Right hindlimb (tissue), 1 donor: ENCODE data around the gene TCF4.

Experiments used
- DNase-seq: peaks from one replicate; pipeline ENCODE4 v3.0.0-alpha.2; 2018

Gene TCF4

DNA sequence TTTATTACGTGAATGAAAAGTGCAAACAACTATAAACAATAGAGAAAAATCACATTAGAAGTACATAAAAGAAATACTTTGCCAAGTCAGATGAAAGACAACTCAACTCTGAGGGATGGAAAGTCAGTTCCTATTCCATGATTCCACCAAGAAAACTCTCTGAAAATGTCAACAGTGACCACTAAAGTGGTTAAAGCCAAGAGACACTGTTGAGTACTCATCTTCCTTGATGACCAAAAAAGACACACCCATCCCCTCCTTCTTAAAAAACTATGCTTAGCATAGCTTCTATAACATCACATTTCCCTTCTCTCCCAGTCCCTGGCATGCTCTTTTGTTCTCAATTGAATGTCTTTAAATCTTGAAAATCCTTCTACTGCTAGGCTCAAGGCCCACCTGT, 160.0 kb downstream of the TCF4 start:
- no peak for DNase-seq

DNA sequence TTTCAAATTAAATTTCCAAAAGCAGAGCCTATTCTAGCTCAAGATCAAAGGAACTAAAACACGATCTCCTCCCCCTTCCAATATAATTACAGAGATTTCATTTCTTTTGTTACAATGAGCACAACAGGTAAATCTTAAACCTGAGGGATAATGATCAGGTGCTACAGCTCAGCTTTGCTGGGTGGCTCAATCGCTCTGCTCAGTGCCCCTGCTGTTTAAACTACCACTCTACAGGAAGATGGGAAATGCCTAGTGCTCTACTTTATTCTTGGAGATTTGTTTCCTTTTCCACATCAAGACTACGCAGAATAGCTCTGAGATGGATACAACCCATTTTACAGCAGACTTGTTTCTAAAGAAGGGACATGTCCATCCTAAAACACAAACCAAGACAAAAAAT, 162.3 kb downstream of the TCF4 start:
- DNase-seq, result no peak

DNA sequence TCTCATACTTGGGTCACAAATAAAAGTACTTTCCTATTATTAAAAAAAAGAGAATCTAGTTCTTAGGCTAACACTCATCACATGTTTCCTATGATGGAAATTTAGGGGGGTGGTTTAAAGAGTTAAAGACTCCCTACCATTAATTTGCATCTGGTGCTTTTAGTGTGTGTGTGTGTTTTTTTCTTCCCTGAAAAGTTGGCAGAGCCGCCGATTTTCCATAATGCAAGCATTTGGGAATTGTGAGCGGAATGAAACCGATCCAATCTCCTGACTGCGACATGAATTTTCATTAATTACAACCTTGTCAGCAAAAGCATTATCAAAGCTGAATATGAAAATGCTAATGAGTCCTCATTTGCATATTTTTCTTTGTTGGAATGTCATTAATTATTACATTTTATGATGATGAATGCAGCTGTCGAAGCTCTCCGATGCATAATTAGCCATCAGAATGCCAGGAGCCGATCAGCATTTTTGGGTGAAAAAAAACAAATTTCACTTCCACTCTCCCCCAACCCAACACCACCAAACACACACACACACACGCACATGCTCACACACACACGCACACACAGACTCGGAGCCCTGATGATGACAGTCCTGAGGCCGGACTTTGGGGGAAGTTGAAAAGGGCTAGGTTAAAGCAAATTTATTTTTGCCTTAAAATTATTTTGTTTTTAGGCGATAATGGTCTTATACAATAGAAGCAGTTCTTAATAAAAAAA, 165.4 kb downstream of the TCF4 start:
- DNase-seq, result peak; percentile 89

DNA sequence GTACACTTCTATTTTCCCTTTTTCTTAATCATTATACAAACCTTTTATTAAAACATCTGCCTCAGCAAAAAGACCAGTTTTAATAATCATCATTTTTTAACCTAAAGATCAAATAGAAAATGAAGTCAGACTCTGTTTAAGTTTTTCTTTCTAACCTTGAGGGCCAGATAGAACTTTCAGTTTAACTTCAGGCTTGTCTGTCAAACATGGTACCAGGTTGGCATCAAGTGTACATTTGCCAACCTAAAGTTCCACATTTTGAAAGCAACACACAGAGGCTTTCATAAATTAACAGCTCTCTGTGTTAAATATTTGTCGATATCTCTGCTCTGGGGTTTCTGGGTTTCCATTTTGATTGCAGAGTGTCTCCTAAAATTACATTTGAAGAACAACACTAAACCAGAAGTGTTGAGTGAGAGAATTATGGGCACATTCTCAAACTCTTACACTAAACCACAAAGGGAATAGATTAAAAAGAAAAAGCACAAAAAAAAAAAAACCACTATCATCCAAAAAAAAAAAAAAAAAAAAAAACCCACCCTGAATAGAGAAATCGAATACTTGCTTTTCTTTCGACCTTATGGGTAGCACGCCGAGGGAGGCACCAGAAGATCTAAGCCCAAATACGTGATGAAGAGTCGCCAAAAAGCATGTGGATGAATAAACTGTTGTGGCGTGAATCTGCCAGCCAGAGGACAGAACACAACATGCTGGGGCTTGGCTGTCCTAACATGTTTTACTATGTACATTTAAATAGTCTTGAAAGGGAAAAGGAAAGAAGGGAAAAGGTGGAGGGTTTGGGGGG, 166.2 kb downstream of the TCF4 start:
- peak; percentile 50 for DNase-seq

DNA sequence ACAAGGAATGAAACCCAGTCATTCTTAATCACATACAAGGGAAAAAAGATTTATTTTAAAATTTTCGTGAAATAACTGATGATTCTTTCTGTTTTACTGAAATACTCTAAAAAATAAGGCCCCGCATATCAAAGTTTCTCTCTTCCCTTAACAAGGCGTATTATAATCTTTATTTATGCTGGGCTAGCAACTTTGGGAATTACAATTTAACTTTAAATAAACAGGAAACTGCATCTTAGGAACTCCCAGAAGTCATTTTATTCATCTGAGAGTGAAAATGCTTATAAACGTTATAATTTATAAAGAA, 166.7 kb downstream of the TCF4 start:
- DNase-seq, result no peak

DNA sequence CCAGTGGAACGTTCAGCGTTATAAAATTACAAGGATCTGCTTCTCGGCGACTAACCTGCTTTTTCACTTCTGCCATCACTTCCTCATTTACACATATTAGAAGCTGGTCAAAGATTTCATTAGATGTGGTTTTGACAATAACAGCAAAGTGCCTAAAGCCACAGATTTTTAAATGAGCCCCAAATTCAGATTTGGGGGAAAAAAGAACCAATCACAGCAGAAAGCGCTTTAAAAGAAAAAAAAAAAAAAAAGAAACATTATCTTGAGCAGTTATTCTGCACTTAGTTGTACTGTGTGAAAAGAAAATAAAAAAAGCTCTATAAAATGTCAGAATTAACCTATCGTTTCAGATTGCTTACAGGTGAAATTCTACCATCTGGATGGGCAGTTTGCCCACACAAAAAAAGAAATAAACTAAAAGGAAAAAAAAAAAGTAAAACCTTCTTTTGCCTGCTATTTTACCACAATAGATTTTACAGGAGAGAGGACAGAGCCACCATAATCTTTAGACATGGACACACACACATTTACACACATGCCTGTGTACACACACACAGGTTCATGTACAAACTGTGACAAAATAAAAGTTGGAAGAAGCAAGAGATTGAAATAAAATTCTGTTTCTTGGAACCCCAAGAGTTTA, 167.2 kb downstream of the TCF4 start:
- no peak for DNase-seq

DNA sequence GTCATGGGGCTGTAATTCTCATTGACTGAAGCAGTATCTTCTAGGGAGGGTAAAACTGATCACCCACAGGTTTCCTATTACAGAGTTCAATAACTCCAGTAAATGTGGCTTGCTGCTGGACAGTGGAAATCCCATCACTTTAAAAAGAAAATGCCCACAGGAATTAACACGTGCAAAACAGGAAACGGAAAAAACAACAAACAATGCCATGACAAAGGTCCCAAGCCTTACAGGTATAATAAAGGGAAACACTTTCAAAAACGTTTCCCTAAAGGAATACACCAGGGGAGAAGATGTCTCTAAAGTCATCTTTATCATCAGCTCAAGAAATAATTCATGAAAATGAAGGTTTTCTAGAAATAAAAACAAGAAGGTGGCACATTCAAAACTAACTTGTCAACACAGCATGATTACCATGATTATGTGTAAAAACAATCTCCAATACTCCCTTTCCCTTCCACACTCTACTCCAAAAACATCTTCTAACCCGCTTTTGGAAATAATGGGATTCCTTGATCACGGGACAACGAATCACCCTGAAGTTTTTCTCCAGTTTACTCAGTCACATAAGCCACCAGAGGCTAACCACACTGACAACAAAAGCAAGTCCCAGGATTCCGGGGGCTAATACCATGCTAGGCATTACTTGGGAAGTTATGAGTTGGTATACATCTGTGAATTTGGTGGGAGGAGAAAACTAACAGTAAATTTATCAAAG, 167.9 kb downstream of the TCF4 start:
- peak; percentile 41 for DNase-seq

DNA sequence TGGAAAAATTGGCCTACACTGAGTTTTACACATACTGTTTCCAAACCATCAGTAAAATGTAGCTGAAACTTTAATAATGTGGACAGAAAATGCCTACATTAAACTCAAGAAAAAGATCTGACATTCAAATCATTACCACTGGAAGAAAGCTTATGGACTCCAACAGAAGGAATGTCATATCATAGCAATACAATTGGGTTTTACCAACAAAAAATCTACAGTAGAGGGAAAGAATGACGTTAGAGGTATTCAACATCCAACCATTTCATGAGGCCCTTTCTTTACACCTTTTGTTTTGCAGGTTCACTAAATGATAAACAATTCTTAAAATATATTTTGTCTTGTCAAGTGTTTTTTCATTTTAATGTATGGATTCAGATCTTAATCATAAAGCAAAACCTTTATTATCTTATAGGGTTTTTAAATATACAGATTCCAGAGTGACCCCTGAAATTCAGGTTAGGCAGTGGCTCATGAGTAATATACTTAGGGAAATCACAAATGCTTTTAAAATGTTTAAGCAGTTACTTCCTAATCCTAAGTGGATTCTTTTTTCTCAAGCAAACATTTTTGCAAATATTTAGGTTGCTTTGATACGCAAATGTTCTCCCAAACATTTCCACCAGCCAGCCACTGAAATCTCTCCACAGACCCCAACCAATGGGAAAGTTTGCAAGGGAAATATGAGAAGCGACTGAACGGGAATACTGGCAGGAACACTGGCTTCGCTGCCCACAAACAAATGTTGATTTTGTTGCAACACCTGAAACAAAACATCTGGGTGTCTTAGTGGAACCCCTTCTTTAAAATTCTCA, 168.7 kb downstream of the TCF4 start:
- DNase-seq, result peak; percentile 64

DNA sequence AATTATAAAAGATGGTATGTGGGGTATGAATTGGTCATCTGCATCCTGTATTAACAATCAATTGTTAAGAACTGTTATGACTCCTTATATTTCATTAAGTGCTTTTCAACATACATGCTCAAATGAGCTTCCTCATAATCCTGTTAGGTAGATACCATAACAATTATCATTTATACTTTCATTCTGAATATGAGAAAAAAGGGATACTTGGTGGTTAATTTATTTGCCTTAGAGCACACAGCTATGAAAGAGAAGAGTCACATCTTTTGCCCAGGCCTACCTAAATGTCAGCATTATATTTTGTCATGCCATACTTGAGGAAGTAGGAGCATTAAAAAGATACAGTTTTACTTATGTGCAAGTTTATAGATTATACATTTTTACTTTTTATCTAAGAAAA, 169.6 kb downstream of the TCF4 start:
- no peak for DNase-seq

DNA sequence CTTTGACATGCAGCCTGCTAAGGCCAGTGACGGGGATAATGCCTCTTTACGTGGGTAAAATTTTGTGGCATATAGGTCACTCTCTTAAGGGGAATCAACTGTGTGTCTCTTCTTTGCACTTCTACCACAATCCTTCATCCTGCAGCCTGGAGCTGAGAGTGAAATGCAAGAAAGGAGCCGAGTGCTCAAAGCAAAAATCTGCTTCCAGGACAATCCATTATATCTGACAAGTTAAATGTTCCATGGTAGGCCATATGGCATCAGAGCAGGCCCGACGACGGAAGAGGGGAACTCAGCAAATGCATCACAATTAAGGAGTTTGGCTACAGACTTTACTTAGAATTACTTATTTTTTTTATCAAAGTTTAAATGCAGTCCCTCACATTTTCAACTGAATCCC, 171.2 kb downstream of the TCF4 start:
- DNase-seq, result no peak

DNA sequence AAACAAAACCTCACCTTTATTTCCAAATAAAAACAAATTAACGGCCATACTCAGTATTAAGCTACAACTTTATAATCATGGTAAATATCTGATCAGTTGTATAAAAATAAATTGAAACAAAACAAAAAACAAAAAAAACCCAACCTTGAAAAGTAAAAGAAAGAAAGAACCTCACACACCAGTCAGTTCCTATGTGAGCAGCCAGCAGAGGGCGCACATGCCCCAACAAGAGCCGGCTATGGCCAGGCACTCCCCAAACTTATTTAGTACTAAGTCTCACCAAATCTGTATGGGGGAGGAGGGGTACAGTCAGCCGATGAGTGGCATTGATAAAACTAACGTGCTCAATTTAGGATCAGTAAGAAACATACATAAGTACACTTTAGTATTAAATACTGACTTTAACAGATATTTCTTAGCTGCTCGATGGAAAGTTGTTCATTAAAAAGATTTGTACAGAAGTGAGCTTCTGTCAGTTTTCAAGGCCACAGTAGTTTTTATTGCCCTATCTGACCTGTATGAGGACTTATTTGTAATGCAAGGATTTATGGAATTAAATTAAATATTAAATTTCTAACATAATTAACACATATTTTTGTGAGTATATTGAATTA, 172.6 kb downstream of the TCF4 start:
- peak; percentile 85 for DNase-seq

DNA sequence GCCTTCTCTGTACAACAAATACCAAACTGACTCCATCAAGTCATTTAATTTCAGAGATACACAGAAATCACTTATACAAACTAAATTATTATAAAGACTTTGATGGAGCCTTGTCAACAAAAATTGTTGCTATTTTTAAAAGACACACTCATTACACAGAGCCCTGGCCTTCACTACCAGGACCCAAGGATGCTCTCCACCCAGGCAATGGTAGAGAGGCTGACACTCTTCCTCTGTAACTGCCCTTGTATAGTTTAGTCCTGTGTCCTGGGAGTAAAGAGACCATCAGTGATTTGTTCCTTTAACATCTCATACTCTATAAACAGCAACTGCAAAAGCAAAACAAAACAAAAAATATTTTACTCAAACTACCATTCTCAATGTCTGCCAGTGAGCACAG, 173.5 kb downstream of the TCF4 start:
- DNase-seq, result no peak

DNA sequence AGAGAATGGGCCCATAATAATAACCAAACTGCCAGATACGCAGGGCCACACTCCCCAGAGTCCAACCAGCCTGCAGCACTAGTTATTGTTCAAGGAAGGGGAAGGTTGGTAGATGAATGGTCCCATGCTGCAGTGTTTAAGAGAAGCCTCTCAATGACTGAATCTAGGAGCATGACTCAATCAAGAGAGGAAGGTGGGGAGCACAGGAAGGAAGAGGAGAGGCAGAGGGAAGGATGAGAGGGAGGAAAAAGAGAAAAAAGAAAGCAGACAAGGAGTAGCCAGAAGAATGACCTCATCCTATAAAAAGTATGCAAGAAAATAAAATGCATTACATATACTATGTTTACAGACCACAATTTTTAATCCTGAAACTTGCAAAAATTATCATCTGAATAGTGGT, 174.5 kb downstream of the TCF4 start:
- no peak for DNase-seq

DNA sequence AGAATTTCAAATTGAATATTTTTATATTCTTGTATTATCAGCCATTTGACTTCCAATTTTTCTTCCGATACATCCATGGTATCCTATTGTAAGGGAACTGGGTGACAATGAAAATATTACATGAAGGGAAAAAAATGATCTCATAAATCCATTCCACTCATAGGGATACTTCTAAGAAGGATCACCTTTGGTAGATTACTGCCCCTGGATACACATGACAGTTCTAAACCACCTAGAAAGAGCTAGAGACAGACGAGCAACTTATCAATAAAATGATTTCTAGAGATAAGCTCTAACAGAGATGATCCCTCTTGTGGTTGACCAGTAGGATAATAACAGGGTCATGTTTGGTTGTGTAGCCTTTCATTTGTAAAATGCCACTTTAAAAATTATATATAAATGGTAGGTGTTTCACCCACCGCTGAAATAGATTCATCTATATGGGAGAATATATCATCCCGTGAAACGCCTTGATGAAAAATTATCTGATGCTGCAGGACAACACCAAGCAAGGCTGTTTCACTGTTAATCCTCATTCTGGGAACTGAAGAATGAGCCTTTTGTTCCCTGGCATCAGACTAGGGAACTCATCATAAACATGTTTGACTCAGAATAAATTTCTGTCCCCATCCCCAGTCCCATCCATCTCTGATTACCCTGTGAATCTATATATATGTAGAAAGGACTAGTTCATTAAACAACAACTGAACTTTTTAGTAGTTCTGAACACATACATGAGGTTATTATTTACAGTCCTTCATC, 180.0 kb downstream of the TCF4 start:
- no peak for DNase-seq

DNA sequence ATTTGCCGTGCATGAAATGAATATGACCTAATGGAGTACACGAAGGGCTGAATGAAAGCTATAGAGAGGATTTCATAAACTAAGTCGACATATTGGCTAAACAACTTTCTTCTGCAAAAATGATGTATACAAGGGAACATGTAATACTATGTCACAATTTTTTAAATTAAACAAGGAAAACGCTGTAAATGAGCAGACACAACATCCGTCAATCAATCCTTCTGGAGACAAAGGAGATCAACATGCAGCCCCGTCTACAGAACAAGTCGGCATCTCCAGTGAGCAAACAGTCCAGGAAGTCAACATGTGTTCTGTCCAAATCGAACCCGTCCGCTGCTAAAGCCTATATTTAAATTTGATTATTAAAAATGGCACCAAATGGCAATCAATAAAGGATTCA, 180.8 kb downstream of the TCF4 start:
- DNase-seq, result no peak

DNA sequence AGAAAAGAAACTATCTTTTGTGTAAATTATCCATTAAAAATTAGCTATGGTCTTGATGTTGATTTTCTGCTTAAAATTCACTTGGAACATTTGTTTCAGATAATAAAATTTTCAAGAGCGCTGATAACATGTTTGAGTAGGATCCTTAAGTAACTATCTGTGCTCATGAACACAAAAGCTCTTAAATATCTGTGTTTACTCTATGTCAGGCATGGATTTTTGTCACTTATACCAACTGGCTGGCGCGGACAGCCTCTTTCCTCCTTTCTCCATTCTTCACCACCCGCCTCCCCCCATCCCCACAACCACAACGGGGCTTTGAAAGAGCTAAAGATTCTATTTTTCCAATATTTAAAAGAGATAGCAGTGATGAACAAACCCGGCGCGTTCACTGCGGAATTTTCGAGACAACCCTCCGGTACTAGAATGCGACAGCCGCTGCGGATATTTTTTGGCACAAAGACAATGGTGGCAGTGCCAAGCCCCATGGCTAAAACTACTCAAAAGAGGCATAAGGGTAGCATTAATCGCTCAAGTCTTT, 181.5 kb downstream of the TCF4 start:
- peak; percentile 54 for DNase-seq

DNA sequence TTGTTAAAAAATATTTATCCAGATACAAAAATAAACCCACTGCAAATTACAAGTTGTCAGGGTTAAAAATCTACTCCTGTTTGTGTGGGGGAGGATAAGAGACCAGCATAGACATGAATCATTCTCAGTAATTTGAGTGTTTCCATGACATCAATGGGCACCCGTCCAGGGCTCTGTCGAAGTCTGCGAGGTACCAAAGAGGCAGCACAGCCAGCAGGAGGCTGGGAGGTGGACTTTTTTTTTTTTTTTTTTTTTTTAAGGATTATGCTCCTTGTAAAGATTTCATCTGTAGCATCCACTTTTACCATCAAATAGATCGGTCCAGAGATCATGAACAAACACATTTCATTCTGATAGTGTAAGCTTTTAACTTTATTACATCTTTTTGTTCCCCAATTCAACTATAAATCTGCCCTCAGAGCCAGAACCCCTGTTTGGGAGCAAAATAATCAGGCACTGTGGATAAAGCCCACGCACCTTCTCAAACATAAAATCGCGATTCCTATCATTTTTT, 182.0 kb downstream of the TCF4 start:
- peak; percentile 92 for DNase-seq

DNA sequence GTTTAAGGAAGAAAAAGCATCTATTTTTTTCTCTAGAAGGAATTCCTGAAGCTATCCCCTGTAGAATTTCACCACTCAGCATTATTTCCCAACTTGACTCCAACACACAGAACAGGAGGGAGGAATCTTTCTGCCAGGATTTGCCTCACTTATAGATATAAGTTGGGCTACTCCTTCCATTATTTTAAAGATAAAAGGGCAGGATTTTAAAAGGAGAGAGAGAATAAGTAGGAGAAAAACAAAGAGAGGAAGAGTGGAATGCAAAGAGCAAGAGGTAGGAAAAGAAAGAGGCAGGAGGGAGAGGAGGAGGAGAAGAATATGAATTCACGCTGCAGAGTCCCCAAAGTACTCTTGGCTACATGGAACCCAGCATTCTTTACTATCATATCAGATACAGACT, 182.5 kb downstream of the TCF4 start:
- DNase-seq, result no peak

DNA sequence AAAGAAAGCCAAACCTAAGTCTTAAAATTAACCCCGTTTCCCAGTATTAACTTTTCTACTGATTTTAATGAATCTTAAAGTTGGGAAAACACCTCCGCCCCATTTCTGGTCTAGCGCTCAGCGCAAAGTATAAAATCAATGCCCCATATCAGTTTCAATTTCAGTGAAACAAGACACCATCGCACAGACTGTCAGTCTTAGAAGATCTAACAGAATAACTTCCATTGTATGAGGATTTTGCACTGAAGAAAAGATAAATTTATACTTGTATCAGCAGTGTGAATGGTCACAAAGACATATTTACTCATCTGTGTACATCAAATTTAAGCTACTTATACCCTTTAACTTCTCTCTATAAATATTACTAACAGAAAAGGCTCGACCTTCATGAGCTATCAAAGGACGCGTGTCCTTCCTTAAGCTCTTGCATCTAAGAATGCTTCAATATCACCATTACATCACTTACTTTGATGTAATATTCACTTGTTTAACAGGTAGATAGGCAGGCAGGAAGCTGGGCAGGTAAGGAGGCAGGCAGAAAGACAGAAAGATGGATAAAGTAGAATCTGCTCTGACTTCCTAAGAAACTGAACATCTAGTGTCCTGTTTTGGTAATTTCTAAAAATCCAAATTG, 183.0 kb downstream of the TCF4 start:
- no peak for DNase-seq

DNA sequence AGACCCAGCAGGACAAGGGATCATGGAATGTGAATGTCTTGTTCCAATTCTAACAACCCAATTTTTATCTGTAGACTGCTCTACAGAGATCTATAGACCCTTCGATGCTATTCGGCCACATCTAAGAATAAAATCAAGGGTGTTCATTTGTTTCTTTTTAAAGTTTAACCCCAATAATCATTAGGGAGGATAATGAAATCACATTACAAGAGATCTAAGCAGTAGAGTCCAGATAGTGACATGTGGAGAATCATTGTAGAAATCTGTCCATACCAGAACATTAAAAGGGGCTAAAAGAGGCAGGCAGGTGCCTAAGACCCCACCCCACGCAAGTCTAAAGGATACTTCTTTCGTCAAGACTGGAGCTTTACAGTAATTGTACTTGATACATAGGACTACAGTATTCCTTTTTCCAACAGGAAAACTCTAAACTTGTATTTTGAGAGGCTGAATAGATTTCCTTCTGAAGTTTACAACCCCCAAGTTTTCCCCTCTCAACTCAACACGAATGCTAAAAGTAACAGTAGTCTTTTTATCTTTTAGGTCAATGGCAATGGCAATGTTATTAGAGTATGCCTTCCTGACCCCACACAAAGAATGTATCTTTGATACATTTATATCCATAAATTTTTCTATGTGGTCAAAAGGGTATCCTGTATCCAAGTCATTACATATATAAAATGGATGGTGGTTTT, 183.7 kb downstream of the TCF4 start:
- DNase-seq, result no peak
